ENCODE data around the gene CD28.

Gene CD28

GRCh38 chr2:203706403-203706802 lies at the start of gene CD28:
CD28 (plus strand) TSS chr2:203706639; CDS start chr2:203706697, 58 bp downstream.
- peak; percentile 92 for DNase-seq

- DNase-seq: no peak
These were observed 46.9 kb upstream of the CD28 start for GRCh38 chr2:203659331-203660049.

DNA sequence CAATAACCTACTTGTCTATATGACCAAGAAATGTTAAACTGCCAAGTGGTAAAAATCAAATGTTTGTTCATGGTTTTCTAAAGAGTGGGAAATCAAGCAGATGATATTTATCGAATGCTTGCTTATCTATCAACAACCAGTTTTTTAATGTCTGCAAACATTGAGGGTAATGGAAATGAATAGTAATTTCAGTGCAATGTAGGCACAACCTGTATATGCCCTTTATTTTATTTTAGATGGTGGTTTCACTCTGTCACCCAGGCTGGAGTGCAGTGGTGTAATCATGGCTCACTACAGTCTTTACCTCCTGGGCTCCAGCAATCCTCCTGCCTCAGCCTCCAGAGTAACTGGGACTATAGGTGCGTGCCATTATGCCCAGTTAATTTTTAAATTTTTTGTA lies 46.0 kb upstream of the CD28 start:
- no peak for DNase-seq

DNA sequence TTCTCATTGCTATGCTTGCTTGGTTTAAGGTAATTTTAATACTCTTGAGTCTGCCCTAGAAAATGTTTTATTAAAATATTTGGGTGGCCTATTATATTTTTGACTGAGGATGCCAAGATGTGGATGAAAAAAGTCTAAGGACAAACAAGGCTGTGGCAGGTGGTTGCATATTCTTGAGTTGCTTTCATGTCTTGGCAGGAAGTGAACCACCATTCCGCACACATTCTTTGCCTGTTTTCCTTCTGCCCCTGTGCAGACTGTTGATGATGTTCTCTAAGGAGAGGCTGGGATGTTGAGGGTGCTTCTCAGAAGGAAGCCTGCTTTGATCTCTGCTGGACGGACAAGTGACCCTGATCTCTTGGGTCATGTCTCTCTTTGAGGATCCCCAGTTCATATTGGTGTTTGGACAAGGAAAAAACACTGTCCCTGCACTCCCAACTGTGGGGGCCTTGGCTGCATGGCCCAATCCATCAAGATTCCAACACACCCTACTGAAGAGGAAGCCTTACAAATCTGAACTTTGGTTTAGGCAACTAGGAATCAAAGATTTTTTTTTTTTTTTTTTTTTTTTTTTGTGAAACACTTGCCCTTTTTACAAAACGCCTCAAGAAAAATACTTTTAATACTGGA lies 45.0 kb upstream of the CD28 start:
- DNase-seq: no peak

DNA sequence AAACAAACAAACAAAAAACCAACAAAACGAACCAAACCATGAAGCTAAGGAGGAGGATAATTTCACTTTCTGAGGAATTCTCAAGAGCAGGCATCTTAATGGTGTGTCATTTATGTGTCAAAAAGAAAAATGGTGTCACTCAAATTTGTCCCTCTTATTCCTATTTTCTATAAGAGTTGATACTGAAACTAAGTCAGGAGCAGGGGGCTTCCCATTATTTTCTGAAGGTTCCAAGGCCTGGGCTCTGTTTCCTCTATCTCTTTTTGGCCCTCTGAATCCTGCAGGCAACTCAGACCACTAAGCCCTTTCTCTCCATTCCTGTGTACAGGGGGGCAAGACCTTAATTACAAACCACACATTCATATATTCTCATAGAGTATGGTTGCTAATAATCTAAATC lies 44.0 kb upstream of the CD28 start:
- DNase-seq: no peak

- no peak for DNase-seq
These were observed 43.5 kb upstream of the CD28 start for GRCh38 chr2:203662951-203663350.

DNA sequence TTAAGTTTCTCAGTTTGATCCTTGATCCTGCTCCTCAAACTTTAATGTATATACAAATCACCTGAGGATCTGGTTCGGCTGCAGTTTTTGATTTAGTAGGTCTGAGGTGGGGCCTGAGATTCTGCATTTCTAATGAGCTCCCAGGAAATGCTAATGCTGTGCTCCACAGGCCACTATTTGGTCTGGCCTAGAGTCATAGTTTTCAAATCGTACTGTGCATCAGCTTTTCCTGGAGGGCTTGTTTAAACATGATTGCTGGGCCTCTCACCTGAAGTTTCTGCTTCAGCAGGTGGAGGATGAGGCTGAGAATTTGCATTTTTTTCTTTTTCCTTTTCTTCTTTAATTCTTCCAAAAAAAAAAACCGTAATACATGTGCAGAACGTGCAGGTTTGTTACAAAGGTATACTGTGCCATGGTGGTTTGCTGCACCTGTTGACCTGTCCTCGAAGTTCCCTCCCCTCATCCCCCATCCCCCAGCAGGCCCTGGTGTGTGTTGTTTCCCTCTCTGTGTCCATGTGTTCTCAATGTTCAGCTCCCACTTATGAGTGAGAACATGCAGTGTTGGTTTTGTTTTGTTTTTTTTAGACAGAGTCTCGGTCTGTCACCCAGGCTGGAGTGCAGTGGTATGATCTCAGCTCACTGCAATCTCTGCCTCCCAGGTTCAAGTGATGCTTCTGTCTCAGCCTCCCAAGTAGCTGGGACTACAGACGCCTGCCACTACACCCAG lies 42.2 kb upstream of the CD28 start:
- DNase-seq: no peak

GRCh38 chr2:203667838-203668237 lies 38.6 kb upstream of the CD28 start:
- DNase-seq: no peak

DNA sequence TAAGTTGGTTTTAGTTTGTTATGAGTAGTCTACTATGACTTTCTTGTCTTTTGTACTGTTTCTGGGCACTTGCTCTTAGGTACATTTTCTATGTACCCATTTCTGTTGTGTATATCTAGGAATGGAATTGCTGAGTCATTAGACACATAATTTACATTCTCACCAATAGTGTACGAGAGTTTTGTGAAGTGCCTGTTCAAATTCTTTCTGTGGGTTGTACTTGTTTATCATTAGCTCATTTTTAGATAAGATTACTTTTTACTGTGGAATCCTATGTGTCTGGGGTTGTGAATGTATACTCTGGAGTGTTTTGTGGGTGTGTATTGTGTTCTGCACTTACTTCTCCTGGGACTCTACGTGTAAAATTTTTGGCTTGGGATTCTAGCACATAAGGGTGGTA lies 36.6 kb upstream of the CD28 start:
- no peak for DNase-seq

DNA sequence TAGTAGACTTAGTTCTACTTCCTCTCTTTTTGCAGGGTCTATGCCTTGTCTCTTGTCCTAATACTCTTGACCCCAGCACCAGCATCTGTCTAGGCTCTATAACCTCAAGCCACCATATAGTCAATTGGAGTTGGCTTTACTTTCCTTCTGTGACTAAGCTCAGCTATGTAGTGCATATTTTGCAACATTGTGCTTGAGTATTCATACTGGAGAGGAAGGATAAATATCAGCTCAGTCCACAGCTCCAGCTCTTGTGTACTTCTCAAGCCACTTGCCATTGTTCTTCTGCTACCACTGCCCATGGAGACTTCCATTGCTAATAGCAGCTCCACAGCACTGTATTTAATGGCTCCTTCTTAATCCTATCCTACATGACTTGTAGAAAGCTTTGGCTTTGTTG lies 35.5 kb upstream of the CD28 start:
- no peak for DNase-seq

GRCh38 chr2:203671876-203672275 lies 34.6 kb upstream of the CD28 start:
- DNase-seq: no peak

DNA sequence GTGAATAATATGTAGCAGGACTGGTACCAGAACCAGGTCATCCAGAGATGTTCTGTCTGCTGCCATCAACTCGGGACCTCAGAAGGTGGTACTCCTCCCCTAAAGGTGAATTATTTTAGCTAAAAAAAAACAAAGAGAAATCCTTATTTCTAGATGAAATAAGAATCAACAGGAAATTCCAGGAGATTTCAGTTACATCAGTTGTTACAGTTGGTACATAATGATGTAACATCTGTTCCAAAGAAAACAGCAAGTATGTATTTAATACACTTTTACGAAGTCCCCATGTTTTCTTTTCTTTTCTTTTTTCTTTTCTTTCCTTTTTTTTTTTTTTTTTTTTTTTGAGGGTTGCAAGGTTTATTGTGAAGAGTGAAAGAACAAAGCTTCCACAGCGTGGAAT lies 33.6 kb upstream of the CD28 start:
- no peak for DNase-seq

GRCh38 chr2:203673933-203674332 lies 32.5 kb upstream of the CD28 start:
- peak; percentile 12 for DNase-seq

DNA sequence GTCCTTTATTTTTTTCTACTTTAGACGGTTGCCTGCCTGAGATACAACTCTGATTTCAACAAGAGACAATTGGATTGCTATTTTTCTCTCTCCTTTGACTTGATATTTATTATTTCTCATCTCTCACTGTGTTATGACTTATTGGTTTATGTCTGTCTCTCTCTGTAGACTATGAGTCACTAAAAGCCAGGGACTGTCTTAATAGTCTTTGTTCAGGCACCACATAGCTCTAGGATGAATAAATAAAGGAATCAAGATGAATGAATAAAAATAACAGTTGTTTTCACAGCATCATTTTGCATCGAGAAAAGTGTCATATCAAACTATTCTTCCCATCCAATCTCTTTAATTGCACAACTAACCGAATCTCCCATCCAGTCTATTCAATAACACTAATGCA lies 31.4 kb upstream of the CD28 start:
- DNase-seq: no peak

- no peak for DNase-seq
These were observed 27.5 kb upstream of the CD28 start for GRCh38 chr2:203678971-203679370.

- DNase-seq: no peak
These were observed 27.0 kb upstream of the CD28 start for GRCh38 chr2:203679401-203679800.

GRCh38 chr2:203681978-203682377 lies 24.5 kb upstream of the CD28 start:
- DNase-seq: no peak

- DNase-seq: no peak
These were observed 23.7 kb upstream of the CD28 start for GRCh38 chr2:203682688-203683130.

- no peak for DNase-seq
These were observed 23.0 kb upstream of the CD28 start for GRCh38 chr2:203683421-203683820.

DNA sequence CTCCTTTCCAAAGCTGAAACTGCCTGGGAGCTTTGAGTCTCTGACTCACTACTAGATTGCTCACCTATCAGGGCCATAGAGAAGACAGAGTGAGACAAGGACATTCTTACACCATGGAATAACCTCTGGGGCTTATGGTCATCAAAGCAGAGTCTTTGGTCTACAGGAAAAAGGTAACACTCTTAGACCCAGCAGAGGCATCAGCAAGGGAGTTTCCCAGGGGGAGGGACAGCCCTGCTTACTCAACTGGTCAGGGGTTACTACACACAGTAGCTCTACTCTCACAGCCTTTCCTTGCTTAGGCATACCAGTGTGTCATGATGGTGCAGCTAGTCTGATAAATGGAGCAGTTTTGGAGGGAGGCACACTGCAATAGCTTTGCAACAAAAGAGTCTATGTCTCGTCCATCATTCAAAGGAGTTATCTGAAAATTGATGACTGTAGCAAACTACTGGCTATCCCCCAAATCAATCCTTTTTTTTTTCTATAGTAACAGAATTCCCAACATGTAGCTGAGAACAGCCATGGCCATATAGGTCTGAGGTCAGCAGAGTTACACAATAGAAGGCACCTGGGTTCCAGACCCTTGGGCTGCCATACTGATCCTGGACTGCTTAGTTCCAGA lies 22.4 kb upstream of the CD28 start:
- DNase-seq: no peak

DNA sequence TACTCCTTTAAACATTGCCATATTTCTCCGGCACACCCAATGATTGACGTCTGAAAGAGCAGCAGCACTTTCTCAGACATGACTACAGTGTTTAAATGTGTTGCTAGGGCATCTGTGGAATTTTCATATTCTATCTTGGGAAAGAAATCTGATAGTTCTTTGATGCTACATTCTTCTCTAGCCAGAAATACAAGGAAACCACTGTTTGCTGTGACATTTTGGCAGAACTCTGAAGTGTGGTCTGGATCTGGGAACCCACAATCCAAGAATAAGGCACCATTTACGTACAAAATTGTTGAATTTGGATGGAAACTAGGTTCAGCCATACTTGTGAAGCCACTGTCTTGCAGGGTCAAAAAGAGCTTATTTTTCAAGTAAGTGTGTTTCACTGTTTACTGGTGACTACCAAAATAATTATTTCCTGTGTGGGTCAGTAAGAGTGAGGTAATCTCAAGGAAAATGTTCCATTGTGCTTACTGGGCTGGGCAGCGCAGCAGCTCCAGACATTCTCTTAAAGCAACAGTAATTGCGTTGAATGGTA lies 21.3 kb upstream of the CD28 start:
- no peak for DNase-seq

GRCh38 chr2:203685789-203686420 lies 20.5 kb upstream of the CD28 start:
- no peak for DNase-seq

- DNase-seq: no peak
These were observed 19.3 kb upstream of the CD28 start for GRCh38 chr2:203687165-203687564.

Data from CD4-positive, alpha-beta T cell treated with Interleukin-21 for 1 hour (primary cell).